HG03558 (cell line): ENCODE measurements around the gene HRH1.
A peak's percentile ranks its signal among the peaks of the same experiment; 100 is the strongest.
"Not testable (repeated sequence)": the region's sequence is repeated elsewhere in the genome, so short reads cannot be mapped to it uniquely, and the experiment has no call there.

Experiments
- ATAC-seq: cut with Tn5 transposase; IDR thresholded peaks from one replicate; pipeline ENCODE4 v1.9.1; 2021; ENCODE audit warnings: moderate number of reproducible peaks; ENCODE audit not compliant: unreplicated experiment; ENCODE audit errors: extremely low read depth

HRH1 gene

GRCh38 chr3:11140030-11140712 lies 14.1 kb upstream of the HRH1 start:
- peak; percentile 85 for ATAC-seq

GRCh38 chr3:11140713-11141104 lies 13.6 kb upstream of the HRH1 start:
- ATAC-seq = no peak

- no peak for ATAC-seq
These were observed 10.8 kb upstream of the HRH1 start for GRCh38 chr3:11143476-11143875.

- no peak for ATAC-seq
These were observed 9.3 kb upstream of the HRH1 start for GRCh38 chr3:11144996-11145395.

GRCh38 chr3:11145888-11146287 lies 8.4 kb upstream of the HRH1 start:
- no peak for ATAC-seq

- ATAC-seq = no peak
These were observed 7.3 kb upstream of the HRH1 start for GRCh38 chr3:11146773-11147660.

GRCh38 chr3:11150256-11150655 lies 4.0 kb upstream of the HRH1 start:
- no peak for ATAC-seq

GRCh38 chr3:11152301-11152700 lies 2.0 kb upstream of the HRH1 start:
- ATAC-seq = no peak

- ATAC-seq = no peak
These were observed 646 bp downstream of the HRH1 start for GRCh38 chr3:11154953-11155325.

- no peak for ATAC-seq
These were observed 1.2 kb downstream of the HRH1 start for GRCh38 chr3:11155341-11156025.

GRCh38 chr3:11156026-11156410 lies 1.7 kb downstream of the HRH1 start:
- ATAC-seq = no peak

- ATAC-seq = no peak
These were observed 3.1 kb downstream of the HRH1 start for GRCh38 chr3:11157421-11157820.

- ATAC-seq = no peak
These were observed 5.2 kb downstream of the HRH1 start for GRCh38 chr3:11159421-11159904.

- ATAC-seq = no peak
These were observed 7.4 kb downstream of the HRH1 start for GRCh38 chr3:11161666-11162065.

- ATAC-seq = no peak
These were observed 8.4 kb downstream of the HRH1 start for GRCh38 chr3:11162401-11163345.

- no peak for ATAC-seq
These were observed 10.3 kb downstream of the HRH1 start for GRCh38 chr3:11164607-11165006.

- no peak for ATAC-seq
These were observed 11.2 kb downstream of the HRH1 start for GRCh38 chr3:11165476-11165875.

GRCh38 chr3:11166807-11167400 lies 12.6 kb downstream of the HRH1 start:
- ATAC-seq = not testable (repeated sequence)

- ATAC-seq = no peak
These were observed 13.3 kb downstream of the HRH1 start for GRCh38 chr3:11167590-11167989.

- ATAC-seq = no peak
These were observed 14.1 kb downstream of the HRH1 start for GRCh38 chr3:11168406-11168805.
